Measurements from ENCODE around the gene KIF3A.

KIF3A gene

GRCh38 chr5:132677682-132678400 is 59.5 kb downstream of the KIF3A start:
- no peaks in the 10 kb centered on the region for H3K9me3 Mint-ChIP-seq
- no peak for TF ChIP-seq CTCF (IDR thresholded peaks at IDR 0.05; ENCODE audit: unreplicated experiment in 3 of 3)
- H3K36me3 Mint-ChIP-seq (ENCODE audit: low read depth): no peaks in the 10 kb centered on the region
- no peak overlapping the region for H3K4me3 Mint-ChIP-seq
- peaks cover 4% of the 10 kb centered on the region for H3K4me1 Mint-ChIP-seq
- no peaks in the 10 kb centered on the region for H3K27me3 Mint-ChIP-seq (ENCODE audit: low read depth)
- no peak overlapping the region for H3K27ac Mint-ChIP-seq

GRCh38 chr5:132677191-132677590 is 60.2 kb downstream of the KIF3A start:
- H3K27me3 Mint-ChIP-seq (ENCODE audit: low read depth): peaks cover 3% of the 10 kb centered on the region
- H3K9me3 Mint-ChIP-seq: no peaks in the 10 kb centered on the region
- no peaks in the 10 kb centered on the region for H3K36me3 Mint-ChIP-seq (ENCODE audit: low read depth)
- peak in 1 of 3 experiments; percentile 14 for TF ChIP-seq CTCF (IDR thresholded peaks at IDR 0.05; ENCODE audit: unreplicated experiment in 3 of 3)
- H3K4me1 Mint-ChIP-seq: peaks cover 4% of the 10 kb centered on the region
- H3K27ac Mint-ChIP-seq: peak overlapping the region in 2 of 3 experiments; percentile 2 to 16
- H3K4me3 Mint-ChIP-seq: no peak overlapping the region

DNA sequence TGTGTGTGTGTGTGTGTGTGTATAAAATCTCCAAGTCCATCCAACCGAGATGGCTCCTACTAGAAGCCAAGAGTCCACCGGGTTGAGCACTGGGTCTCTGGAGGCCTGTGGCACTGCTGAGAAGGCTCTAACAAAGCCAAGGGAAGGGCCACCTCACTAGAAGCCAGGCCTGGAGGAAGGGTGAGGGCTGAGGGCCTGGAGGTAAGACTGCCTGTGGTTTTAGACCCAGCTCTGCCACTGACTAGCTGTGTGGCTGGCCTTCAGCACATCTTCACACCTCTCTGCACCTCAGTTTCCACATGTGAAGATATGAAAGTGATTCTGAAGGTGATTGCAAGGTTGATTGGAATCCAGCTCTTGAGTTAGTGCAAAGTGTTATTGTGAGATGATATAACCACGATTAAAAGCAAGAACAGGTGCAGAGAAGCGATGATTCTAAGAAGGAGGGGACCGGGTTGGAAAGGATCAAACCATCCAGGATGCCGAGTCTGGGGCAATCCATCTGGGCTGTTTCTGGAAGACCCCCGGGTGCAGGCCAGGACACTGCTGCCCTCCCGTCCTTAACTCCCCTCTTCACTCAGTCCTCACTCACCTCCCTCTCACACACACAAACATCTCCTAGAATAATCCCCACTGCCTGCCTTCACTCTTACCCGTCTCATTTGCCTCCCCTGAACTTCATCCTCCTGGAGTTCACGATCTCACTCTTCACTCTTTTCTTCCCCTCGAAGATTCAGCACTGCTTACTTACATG is 61.2 kb downstream of the KIF3A start:
- Mint-ChIP-seq H3K27ac (no peak overlapping the region), H3K4me3 (no peak overlapping the region), H3K27me3 (ENCODE audit: low read depth) (peaks cover 4% of the 10 kb centered on the region), H3K36me3 (ENCODE audit: low read depth) (no peaks in the 10 kb centered on the region), H3K9me3 (no peaks in the 10 kb centered on the region), H3K4me1 (peaks cover 4% of the 10 kb centered on the region)
- TF ChIP-seq CTCF (IDR thresholded peaks at IDR 0.05; ENCODE audit: unreplicated experiment in 3 of 3): no peak

DNA sequence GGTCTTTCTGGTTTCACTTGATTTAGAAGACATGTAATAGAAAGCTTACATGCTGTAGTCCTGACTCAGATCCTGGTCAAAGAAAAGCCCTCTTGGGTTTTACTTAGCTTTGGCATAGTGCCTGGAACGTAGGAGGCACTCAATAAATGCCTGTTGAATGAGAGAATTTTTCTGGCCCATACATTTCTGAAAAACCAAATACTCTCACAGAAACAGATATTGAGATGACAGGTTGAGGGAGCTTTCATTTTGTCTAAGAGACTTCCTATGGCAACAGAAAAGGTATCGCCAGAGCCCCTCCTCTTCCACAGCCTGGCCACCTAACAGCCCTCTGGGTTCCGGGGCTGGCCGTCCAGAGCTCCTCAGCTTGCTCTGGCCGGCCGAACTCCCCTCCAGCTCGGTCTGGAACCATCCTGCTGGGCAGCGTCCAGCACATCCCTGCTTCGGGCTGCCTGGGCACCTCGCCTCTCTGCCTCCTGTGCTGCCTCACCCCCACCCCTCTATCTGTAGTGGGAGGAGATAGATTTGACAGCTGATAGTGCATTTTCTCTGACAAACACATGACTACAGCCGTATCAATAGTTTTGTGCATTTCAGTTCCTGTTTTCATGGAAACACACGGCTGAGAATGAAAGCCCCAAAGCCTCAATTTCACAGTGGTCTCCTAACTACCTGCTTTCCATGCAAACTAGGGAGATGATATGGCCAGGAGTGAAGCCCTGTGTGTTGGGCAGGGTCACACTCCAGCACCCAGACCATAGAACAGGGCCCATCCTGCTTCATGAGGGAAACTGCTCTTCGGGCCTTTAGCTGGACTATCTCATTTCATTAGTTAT is 62.5 kb downstream of the KIF3A start:
- Mint-ChIP-seq H3K4me1 (peaks cover 4% of the 10 kb centered on the region), H3K4me3 (no peak overlapping the region), H3K27me3 (ENCODE audit: low read depth) (peaks cover 4% of the 10 kb centered on the region), H3K27ac (peak overlapping the region in 1 of 3 experiments; percentile 30), H3K9me3 (no peaks in the 10 kb centered on the region), H3K36me3 (ENCODE audit: low read depth) (no peaks in the 10 kb centered on the region)
- TF ChIP-seq CTCF (IDR thresholded peaks at IDR 0.05; ENCODE audit: unreplicated experiment in 3 of 3): no peak

- no peaks in the 10 kb centered on the region for H3K36me3 Mint-ChIP-seq (ENCODE audit: low read depth)
- TF ChIP-seq CTCF (IDR thresholded peaks at IDR 0.05; ENCODE audit: unreplicated experiment in 3 of 3): no peak
- no peak within 1 kb of the TSS for H3K4me3 Mint-ChIP-seq
- peaks cover 8% of the 10 kb centered on the region for H3K27me3 Mint-ChIP-seq (ENCODE audit: low read depth)
- H3K9me3 Mint-ChIP-seq: no peaks in the 10 kb centered on the region
- H3K27ac Mint-ChIP-seq: peak within 1 kb of the TSS in 1 of 3 experiments; percentile 30
- H3K4me1 Mint-ChIP-seq: peaks cover 4% of the 10 kb centered on the region
Measured at GRCh38 chr5:132673939-132674630, 63.3 kb downstream of the KIF3A start, which contains the start of gene IL4. Gene IL4, plus strand, starts transcription at chr5:132673989. Its CDS starts 62 bp downstream, at chr5:132674051.
